SK-N-SH (cell line): ENCODE data around the gene PAQR3. TPM values are rescaled to one million over a fixed set of nuclear protein-coding genes. Genes with fewer than 3 reads are reported as not detected.

Experiments used
- CTCF ChIA-PET: fragments of 300-600, 350-600 bp; formaldehyde crosslinking; extraction: SDS; loops from one replicate; lab custom pipeline; 2021; lab: Yijun Ruan, JAX
- POLR2A ChIA-PET: fragments of 350-600 bp; sonication (Branson Sonifier 250); formaldehyde crosslinking; extraction: SDS; loops from one replicate; lab custom pipeline; 2020; ENCODE audit warnings: antibody characterized with exemption, inconsistent platforms; lab: Yijun Ruan, JAX
- DNase-seq: peaks from one replicate; pipeline ENCODE4 v3.0.0; 2012
- H2AFZ ChIP-seq: fragments of 200-600 bp; sonication (generic); 2 replicates; pipeline ENCODE4 v1.8.1; 2016; ENCODE audit warnings: antibody characterized with exemption, mild to moderate bottlenecking, low read depth
- H3F3A ChIP-seq: fragments of 200-600 bp; sonication (generic); replicated peaks from 2 replicates; pipeline ENCODE3; 2016; ENCODE audit warnings: antibody characterized with exemption, mild to moderate bottlenecking; ENCODE audit not compliant: insufficient read depth
- H3K27ac ChIP-seq, 2 experiments: fragments of 200-500 bp in 1 of 2; fragments of 200-600 bp in 1 of 2; sonication (Bioruptor generic) in 1 of 2; sonication (generic), shearing (Covaris generic) in 1 of 2; 2 replicates each; pipeline versions ENCODE4 v1.5.1 to v1.6.1; 2014 to 2016; ENCODE audit warnings: low read depth in 2 of 2, inconsistent platforms in 1 of 2, low read length in 1 of 2, mild to moderate bottlenecking in 1 of 2, mixed read lengths in 1 of 2
- H3K27me3 ChIP-seq: fragments of 200-600 bp; sonication (generic), shearing (Covaris generic); 2 replicates; pipeline ENCODE4 v1.6.1; 2016; ENCODE audit warnings: mixed run types; ENCODE audit not compliant: insufficient read depth
- H3K36me3 ChIP-seq, 2 experiments: fragments of 200-500 bp in 1 of 2; fragments of 200-600 bp in 1 of 2; sonication (Bioruptor generic) in 1 of 2; sonication (generic) in 1 of 2; replicated peaks in 1 of 2; 2 replicates each; pipeline versions ENCODE3 to v1.5.1; 2014 to 2016; ENCODE audit warnings: low read length in 1 of 2, mild to moderate bottlenecking in 1 of 2; ENCODE audit not compliant: insufficient read depth in 2 of 2, control insufficient read depth in 1 of 2
- H3K4me1 ChIP-seq, 2 experiments: fragments of 200-500 bp in 1 of 2; fragments of 200-600 bp in 1 of 2; sonication (Bioruptor generic) in 1 of 2; sonication (generic), shearing (Covaris generic) in 1 of 2; 2 replicates each; pipeline versions ENCODE4 v1.5.1 to v1.6.1; 2014 to 2016; ENCODE audit warnings: low read depth in 1 of 2, low read length in 1 of 2, mixed run types in 1 of 2; ENCODE audit not compliant: insufficient read depth in 2 of 2, control insufficient read depth in 1 of 2
- H3K4me2 ChIP-seq: fragments of 200-600 bp; sonication (generic), shearing (Covaris generic); 2 replicates; pipeline ENCODE4 v1.6.1; 2017; ENCODE audit warnings: mixed run types
- H3K4me3 ChIP-seq, 2 experiments: fragments of 200-500 bp in 1 of 2; fragments of 200-600 bp in 1 of 2; sonication (Bioruptor generic) in 1 of 2; sonication (generic), shearing (Covaris generic) in 1 of 2; 2 replicates each; pipeline versions ENCODE4 v1.5.1 to v1.8.1; 2014 to 2016; ENCODE audit warnings: low read depth in 2 of 2, inconsistent platforms in 1 of 2, low read length in 1 of 2, mild to moderate bottlenecking in 1 of 2, mixed read lengths in 1 of 2, moderate library complexity in 1 of 2
- H3K79me2 ChIP-seq: fragments of 200-600 bp; sonication (generic); 2 replicates; pipeline ENCODE4 v1.8.1; 2017; ENCODE audit warnings: mild to moderate bottlenecking; ENCODE audit not compliant: insufficient read depth
- H3K9ac ChIP-seq: fragments of 200-600 bp; sonication (generic); 2 replicates; pipeline ENCODE4 v1.6.1; 2017; ENCODE audit warnings: mixed run types
- H3K9me2 ChIP-seq: fragments of 200-600 bp; sonication (generic); 2 replicates; pipeline ENCODE4 v1.6.1; 2017; ENCODE audit warnings: mixed run types
- H3K9me3 ChIP-seq: fragments of 200-600 bp; sonication (generic); 2 replicates; pipeline ENCODE4 v1.6.1; 2017; ENCODE audit warnings: mixed run types, mild to moderate bottlenecking, moderate library complexity
- H4K20me1 ChIP-seq: fragments of 200-600 bp; sonication (generic); 2 replicates; pipeline ENCODE4 v1.6.1; 2017; ENCODE audit warnings: mild to moderate bottlenecking, mixed run types; ENCODE audit not compliant: insufficient read depth
- CHD2 ChIP-seq: fragments of 150-350 bp; IDR thresholded peaks from 2 replicates; pipeline ENCODE4 v1.6.1; 2018; ENCODE audit warnings: low read length; ENCODE audit not compliant: partially characterized antibody
- CTCF ChIP-seq: fragments of 200-600 bp; sonication (generic); IDR thresholded peaks from 2 replicates; pipeline ENCODE4 v1.6.1; 2017; ENCODE audit warnings: antibody characterized with exemption, mild to moderate bottlenecking, moderate library complexity
- ELF1 ChIP-seq: IDR thresholded peaks from 2 replicates; pipeline ENCODE4 v1.4.0; 2012
- FOSL2 ChIP-seq: IDR thresholded peaks from 2 replicates; pipeline ENCODE4 v1.4.0; 2012; ENCODE audit warnings: low read depth, mild to moderate bottlenecking, moderate library complexity, borderline replicate concordance
- FOXJ3 ChIP-seq: sonication (generic); formaldehyde crosslinking; IDR thresholded peaks from 2 replicates; pipeline ENCODE4 v1.5.1; 2020; ENCODE audit warnings: mild to moderate bottlenecking, missing genetic modification reagents
- FOXM1 ChIP-seq: IDR thresholded peaks from 2 replicates; pipeline ENCODE4 v1.4.0; 2012; ENCODE audit warnings: low read depth, mild to moderate bottlenecking
- REST ChIP-seq: IDR thresholded peaks from 2 replicates; pipeline ENCODE4 v1.6.1; 2012; ENCODE audit warnings: mild to moderate bottlenecking, low read depth, low read length, moderate library complexity
- SIN3A ChIP-seq: IDR thresholded peaks from 2 replicates; pipeline ENCODE4 v1.6.1; 2012; ENCODE audit warnings: low read depth, mild to moderate bottlenecking, low read length, moderate library complexity, borderline replicate concordance
- polyA plus RNA-seq, 3 experiments: library from polyadenylated mRNA; depleted of rRNA; stranded (reverse); fragments of >200 nt; gene quantifications; 2 replicates each; pipeline ENCODE4 v1.2.3, GENCODE V29; 2012
- TF ChIP-seq, protein P1 (sequence below): IDR thresholded peaks from 2 replicates; pipeline ENCODE4; 2012

Gene PAQR3
- polyA plus RNA-seq, 1 of the 3 experiments (the other 2 are of a cell fraction): 10.3 TPM

DNA sequence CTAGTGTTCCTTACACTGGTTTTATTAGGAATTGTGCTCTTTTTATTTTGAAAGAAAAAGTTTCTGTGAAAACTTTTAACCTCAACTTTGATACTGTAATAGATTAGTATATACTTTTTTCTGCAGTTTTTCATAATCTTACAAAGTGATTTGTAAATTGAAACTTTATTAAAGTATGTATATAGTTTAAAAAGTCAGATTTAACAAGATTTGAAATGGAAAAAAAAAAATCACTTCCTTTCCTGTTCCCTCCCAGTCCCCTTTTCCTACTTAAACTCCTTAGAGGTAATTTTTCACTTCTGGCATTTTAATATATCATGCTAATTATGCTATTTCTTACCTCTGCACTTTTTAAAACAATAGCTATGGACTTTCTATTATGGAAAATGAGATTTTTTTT, 49.3 kb downstream of the PAQR3 start:
- Histone ChIP-seq H3K4me1 (no peaks in the 10 kb centered on the region), H3K27ac (no peak overlapping the region), H3F3A (no peaks in the 10 kb centered on the region), H3K9me3 (no peaks in the 10 kb centered on the region), H3K9ac (no peak overlapping the region), H3K9me2 (no peaks in the 10 kb centered on the region), H3K36me3 (peaks cover 36 to 43% of the 10 kb centered on the region in 2 experiments), H2AFZ (no peak overlapping the region), H4K20me1 (no peaks in the 10 kb centered on the region), H3K79me2 (no peaks in the 10 kb centered on the region), H3K4me3 (no peak overlapping the region), H3K4me2 (no peak overlapping the region), H3K27me3 (no peaks in the 10 kb centered on the region)
- POLR2A ChIA-PET: no interaction called here
- TF ChIP-seq REST: no peak
- no peak for TF ChIP-seq FOSL2
- TF ChIP-seq CTCF: no peak
- no peak for TF ChIP-seq FOXM1
- no peak for TF ChIP-seq FOXJ3
- TF ChIP-seq CHD2: no peak
- no peak for TF ChIP-seq ELF1
- TF ChIP-seq, protein P1, sequence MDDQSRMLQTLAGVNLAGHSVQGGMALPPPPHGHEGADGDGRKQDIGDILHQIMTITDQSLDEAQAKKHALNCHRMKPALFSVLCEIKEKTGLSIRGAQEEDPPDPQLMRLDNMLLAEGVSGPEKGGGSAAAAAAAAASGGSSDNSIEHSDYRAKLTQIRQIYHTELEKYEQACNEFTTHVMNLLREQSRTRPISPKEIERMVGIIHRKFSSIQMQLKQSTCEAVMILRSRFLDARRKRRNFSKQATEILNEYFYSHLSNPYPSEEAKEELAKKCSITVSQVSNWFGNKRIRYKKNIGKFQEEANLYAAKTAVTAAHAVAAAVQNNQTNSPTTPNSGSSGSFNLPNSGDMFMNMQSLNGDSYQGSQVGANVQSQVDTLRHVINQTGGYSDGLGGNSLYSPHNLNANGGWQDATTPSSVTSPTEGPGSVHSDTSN: no peak
- DNase-seq: no peak
- CTCF ChIA-PET: interaction anchor here (1.6 kb wide), 1 partner anchor 29 kb away, joined by 3 read pairs; no protein-coding TSS in a partner anchor

DNA sequence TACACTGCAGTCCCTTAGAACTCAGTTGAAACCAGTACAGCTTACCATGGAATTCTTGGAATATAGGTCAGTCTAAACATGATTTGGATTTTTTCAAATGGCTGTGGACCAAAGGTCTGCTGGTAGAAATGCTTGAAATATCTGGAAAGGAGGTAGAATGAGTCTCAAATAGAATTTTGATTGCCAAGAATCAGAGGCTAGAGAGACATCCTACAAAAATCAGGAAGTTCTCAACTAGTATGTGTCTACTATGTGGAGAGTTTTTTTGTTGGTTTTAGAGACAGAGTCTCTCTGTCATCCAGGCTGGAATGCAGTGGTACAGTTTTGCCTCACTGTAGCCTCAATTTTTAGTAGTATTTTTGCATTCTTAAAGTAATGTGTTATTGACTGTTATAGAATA, 53.6 kb downstream of the PAQR3 start:
- Histone ChIP-seq H3K27me3 (no peaks in the 10 kb centered on the region), H2AFZ (no peak overlapping the region), H3K36me3 (peaks cover 31 to 61% of the 10 kb centered on the region in 2 experiments), H3K79me2 (no peaks in the 10 kb centered on the region), H3K9ac (no peak overlapping the region), H3K4me1 (no peaks in the 10 kb centered on the region), H3K9me3 (no peaks in the 10 kb centered on the region), H3F3A (no peaks in the 10 kb centered on the region), H3K27ac (no peak overlapping the region), H3K4me2 (no peak overlapping the region)
- POLR2A ChIA-PET: no interaction called here
- no peak for DNase-seq
- CTCF ChIA-PET: interaction anchor here (0.9 kb wide), 1 partner anchor 34 kb away, joined by 3 read pairs; no protein-coding TSS in a partner anchor
- no peak for TF ChIP-seq SIN3A
- TF ChIP-seq, all 33 proteins: peak for 0
- H3K9me2 ChIP-seq: no peaks in the 10 kb centered on the region
- no peaks in the 10 kb centered on the region for H4K20me1 ChIP-seq
- H3K4me3 ChIP-seq: no peak overlapping the region
